NCI-H1436 (cell line): Measurements from ENCODE around the gene MYCL.
"Not testable (repeated sequence)": the region's sequence is repeated elsewhere in the genome, so short reads cannot be mapped to it uniquely, and the experiment has no call there.

Experiments used
- DNase-seq: peaks from one replicate; lab custom pipeline; 2025; lab: John Stamatoyannopoulos, UW

MYCL gene

DNA sequence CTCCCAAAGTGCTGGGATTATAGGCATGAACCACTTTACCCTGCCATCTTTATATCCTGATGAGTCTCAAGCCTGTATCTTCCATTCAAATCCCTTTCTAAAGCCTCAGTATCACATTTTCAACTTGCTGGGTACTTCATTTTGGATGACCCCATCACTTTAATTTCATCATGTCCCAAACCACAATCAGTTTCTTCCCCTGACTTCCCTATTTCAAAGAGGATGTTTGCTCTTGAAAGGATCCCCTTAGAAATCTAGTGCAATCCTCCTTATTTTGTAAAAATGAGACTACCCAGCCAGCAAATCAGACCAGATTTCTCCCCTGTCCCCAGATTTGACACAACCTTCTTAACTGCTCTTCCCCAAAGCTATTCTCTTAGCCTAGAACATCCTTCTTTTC is 11.4 kb downstream of the MYCL start:
- no peak for DNase-seq

DNA sequence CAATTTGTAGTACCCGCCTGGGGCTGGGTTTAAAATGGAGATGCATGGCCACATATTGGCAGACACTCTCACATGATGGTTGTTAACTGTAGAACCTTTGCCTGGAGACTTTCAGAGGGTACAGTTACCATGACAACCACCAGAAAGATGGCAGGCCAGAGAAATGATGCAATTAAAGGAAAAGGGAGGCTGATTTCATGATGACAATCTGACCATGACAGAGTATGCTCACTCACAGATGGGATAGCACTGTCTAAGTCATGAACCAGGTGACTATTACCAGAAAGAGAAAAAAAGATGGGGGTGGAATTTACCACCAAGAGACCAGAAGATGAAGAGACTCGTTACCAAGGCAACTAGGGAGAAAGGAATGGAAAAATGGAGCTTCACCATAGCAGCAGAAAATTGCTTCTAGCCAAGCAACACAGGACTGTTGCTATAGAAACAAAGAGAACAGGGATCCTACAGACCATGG is 14.9 kb downstream of the MYCL start:
- DNase-seq = peak; percentile 43

DNA sequence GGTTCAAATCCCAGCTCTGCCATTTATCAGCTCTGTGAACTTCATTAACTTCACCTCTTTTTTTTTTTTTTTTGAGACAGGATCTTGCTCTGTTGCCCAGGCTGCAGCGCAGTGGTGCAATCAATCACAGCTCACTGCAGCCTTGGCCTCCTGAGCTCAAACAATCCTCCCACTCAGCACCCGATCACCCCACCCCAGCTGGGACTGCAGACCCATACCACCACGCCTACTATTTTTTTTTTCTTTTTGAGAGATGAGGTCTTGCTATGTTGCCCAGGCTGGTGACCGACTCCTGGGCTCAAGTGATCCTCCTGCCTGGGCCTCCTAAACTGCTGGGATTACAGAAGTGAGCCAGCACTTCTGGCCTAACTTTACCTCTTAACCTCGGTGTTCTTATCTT is 16.2 kb downstream of the MYCL start:
- no peak for DNase-seq

DNA sequence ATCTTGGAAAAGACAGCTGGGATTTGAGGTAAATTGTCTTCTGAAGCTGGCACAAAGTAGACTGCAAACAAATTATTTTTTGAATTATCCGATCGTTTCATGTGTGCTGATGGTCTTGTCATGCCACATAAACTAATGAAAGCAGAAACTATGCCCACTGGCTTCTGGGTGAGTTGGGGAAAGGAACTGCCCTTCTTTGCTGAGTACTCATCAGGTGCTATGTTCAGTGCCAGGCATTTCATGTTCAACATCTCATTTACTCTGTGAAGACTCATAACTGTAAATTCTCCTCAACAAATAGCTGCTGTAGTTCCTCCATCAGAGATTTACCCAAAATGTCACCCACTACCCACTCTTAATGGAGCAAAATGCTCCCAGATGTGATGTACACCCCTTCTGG is 19.6 kb downstream of the MYCL start:
- DNase-seq = no peak

DNA sequence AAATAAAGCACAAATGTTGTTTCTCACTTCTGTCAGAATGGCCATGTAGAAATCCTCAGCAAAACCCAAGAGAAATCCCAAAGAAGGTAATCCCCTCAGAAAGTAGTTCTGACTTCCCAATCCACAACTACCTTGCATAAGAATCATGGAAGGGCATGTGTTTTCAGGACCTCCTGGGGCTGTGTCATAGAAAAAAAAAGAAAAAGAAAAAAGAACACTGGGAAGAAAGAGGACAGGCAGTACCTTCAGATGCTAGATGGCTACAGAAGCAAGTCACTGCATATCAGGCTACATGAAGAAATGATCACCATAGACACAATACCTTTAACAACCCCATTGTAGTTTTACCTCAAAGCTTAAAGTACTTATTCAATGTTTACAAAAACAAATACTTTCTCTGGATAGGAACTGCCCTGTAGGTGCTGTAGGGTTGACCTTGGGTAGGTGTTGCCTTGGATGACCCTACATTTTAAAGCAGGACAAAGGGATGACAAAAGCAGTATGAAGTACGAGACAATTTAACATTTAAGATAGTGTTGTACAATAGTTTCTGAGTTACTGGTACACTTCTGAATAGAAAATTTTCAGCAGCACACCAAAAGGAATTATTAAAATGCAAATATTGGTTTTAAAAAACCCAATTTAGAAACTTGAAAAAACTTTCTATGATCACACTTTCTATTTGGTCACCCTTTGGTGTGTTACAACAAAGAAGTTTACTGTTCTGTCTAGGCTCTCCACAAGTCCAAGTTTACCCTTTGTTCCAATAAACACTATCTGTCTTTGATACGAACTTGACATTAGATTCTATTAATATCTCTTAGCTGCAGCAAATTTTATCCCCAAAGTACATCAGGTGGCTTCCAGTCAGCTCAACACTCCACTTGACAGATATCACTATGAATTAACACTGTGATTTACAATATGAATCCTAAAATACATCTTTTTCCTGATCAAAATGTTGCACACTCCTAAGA is 23.4 kb downstream of the MYCL start:
- no peak for DNase-seq

DNA sequence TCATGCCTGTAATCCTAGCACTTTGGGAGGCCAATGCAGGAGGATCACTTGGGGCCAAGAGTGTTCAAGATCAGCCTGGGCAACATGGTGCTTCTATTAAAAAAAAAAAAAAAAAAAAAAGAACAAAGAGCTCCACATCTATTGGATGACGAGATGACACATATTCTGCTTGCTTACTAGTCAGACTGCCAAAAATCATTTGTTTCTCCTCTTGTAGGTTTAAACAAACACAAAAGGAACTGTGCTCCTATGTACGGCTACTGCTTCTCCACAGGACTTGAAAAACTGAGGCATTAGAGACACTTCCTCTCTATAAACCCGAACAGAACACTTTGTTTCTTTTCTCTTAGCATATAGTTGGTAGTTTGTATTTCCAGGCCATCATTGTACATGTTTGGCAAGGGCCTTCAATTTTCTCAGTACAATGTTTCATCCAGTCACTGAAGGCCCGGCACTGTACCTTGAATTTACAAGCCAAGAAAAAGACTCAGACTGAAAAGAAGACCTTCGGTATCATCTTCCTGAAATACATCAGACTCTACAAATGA is 24.4 kb downstream of the MYCL start:
- DNase-seq = no peak

DNA sequence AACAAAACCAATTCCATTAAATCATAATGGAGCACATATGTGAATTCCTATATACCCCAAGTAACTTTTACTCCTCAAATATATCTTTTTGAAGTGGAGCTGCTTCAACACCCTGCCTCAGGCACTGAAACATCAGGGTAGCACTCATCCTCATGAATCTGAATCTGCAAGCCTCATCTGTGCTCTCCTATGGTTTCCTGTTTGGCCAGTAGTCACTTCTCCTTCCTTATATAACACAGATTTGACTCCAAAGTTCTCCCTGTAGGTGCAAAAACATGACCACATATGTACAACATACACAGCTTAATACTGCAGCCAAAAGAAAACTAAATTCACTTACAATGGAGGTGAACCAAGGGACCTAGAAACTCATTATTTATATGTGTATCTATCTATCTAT is 25.6 kb downstream of the MYCL start:
- DNase-seq = no peak

DNA sequence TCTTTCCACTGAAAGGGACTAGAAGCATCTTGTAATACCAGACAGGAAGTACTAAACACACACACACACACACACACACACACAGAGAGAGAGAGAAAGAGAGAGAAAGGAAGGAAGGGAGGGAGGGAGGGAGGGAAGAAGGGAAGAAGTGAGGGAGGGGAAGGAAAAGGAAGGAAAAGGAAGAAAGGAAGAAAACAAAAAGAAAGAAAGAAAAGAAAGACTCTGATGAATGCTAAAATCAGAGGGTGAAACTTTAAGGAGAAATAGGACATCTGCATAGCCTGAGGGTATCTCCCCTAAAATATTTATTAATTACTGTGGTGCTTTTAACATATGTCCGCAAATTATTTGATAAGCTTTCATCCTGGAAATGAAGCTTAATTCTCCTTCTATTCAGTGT is 29.0 kb downstream of the MYCL start:
- no peak for DNase-seq

DNA sequence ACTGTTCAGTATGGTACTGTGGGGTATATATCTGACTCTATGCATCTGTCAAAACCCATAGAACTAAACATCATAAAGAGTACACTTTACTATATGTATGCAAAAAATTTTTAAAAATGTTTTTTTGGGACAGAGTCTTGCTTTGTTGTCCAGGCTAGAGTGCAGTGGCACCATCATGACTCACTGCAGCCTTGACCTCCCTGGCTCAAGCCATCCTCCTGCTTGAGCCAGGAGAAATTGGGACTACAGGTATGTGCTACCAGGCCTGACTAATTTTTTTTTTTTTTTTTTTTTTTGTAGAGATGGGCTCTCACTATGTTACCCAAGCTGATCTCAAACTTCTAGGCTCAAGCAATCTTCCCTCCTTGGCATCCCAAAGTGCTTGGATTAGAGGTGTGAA is 29.9 kb downstream of the MYCL start:
- DNase-seq = no peak

DNA sequence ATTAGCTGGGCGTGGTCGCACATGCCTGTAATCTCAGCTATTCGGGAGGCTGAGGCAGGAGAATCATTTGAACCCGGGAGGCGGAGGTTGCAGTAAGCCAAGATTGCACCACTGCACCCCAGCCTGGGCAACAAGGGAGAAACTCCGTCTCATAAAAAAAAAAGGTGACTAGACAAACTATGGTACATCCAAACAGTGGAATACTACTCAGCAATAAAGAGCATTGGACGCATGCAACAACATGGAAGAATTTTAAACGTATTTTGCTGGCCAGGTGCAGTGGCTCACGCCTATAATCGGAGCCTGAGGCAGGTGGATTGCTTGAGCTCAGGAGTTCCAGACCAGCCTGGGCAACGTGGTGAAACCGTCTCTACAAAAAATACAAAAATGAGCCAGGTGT is 30.7 kb downstream of the MYCL start:
- not testable (repeated sequence) for DNase-seq

DNA sequence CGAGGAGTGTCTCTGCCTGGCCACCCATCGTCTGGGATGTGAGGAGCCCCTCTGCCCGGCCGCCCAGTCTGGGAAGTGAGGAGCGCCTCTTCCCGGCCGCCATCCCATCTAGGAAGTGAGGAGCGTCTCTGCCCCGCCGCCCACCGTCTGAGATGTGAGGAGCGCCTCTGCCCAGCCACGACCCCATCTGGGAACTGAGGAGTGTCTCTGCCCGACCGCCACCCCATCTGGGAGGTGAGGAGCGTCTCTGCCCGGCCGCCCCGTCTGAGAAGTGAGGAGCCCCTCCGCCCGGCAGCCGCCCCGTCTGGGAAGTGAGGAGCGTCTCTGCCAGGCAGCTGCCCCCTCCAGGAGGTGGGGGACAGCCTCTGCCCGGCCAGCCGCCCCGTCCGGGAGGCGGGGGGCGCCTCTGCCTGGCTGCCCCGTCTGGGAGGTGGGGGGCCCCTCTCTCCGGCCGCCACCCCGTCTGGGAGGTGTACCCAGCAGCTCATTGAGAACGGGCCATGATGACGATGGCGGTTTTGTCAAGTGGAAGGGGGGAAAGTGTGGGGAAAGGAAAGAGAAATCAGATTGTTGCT is 32.1 kb downstream of the MYCL start:
- not testable (repeated sequence) for DNase-seq

DNA sequence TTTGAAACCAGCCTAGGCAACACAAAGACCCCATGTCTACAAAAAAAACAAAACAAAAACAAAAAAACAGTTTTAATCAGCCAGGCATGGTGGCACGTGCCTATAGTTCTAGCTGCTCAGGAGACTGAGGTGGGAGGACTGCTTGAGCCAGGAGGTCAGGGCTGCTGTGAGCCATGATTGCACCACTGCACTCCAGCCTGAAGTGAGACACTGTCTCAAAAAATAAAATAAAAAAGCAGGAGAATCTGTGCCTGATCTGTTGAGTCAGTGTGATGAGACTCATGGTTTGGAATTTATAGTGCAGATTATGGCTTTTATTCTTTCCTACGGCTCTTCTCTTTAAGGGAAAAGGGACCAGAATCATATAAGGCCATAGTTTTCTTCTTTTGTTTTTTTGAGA is 35.0 kb downstream of the MYCL start:
- no peak for DNase-seq

DNA sequence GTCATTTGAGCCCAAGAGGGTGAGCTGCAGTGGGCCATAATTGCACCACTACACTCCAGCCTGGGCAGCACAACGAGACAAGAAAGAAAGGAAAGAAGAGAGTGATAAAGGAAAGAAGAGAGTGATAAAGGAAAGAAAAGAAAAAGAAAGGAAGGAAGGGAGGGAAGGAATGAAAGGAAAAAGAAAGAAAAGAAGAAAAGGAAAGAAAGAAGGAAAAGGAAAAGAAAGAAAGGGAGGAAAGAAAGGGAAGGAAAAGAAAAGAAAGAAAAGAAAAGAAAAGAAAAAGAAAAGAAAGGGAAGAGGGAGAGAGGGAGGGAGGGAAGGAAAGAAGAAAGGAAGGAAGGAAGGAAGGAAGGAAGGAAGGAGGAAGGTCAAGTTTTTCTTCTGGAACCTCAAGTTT is 36.0 kb downstream of the MYCL start:
- DNase-seq = no peak

DNA sequence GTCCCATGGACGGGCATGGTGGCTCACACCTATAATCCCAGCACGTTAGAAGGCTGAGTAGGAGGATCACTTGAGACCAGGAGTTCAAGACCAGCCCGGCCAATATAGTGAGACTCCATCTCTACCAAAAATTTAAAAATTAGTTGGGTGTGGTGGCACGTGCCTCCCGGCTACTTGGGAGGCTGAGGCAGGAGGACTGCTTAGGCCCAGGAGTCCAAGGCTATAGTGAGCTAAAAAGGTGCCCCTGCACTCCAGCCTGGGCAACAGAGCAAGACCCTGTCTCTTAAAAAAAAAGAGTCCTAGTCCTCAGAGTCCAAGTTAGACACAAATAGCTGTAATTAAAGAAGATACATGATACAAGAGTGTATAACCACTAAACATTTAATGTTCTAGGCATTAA is 38.5 kb downstream of the MYCL start:
- DNase-seq = no peak

DNA sequence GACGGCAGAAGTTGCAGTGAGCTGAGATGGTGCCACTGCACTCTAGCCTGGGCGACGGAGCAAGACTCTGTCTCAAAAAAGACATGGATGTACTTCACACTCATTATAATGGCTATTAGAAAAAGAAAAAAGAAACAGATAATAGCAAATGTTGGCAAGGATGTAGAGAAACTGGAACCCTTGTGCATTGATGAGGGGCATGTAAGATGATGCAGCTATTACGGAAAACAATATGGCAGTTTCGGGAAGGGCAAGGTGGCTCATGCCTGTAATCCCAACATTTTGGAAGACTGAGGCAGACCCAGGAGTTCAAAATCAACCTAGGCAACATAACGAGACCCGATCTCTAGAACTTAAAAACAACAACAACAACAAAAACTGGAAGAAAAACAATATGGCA is 40.7 kb downstream of the MYCL start:
- DNase-seq = no peak

DNA sequence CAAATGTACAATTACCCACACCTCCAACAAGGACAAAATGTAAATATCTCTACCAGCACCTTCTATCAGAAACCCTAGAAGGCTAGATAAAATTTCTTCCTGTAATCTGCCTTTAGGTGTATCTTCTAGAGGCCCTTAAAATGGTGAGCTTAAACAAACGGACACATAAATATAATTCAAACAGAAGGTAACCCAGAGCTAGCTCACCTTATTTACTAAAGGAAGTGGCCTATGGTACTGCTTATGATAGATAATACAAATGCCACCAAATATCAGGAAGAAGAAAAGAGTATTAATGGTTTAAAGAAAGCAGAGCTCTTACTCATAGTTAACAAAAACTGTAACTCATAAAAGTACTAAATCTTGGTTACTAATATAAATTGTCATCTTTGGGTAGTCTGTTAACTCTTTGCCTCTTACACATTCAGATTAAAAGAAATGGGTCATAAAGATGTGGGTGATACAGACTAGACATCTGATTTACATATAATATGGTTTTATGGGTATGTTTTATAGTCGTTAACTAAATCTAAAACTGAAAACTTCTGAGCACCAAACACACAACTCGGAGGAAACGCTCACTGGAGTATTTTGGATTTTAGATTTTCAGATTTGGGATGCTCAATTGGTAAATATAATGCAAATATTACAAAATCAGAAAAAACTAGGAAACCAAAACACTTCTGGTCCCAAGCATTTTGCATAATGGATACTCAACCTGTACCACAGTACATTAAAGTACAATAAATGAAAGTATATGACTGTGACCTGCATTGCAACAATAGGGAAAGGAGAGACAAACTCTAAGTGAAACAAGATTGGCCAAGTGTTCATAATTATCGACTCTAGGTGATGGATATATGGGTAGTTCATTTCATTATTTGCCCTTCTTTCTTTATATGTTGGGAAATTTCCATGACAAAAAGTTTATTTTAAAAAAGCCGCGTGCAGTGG is 41.6 kb downstream of the MYCL start:
- DNase-seq = no peak

DNA sequence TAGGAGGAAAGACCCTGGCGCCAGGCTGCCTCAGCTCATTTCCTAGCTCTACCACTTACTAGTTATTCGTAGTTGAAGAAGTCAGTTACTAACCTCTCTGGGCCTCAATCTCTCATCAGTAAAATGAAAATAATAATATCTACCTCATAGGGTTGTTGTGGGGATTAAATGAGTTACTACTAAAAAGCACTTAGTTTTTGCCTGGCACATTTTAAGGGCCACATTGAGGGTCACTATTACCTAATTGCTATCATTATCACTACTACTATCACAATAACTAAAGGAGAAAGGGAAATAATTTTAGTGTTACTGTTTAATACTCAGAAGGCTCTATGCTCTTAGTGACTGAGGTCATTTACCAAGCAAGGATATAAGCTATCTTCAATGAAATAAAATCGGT is 43.4 kb downstream of the MYCL start:
- no peak for DNase-seq

DNA sequence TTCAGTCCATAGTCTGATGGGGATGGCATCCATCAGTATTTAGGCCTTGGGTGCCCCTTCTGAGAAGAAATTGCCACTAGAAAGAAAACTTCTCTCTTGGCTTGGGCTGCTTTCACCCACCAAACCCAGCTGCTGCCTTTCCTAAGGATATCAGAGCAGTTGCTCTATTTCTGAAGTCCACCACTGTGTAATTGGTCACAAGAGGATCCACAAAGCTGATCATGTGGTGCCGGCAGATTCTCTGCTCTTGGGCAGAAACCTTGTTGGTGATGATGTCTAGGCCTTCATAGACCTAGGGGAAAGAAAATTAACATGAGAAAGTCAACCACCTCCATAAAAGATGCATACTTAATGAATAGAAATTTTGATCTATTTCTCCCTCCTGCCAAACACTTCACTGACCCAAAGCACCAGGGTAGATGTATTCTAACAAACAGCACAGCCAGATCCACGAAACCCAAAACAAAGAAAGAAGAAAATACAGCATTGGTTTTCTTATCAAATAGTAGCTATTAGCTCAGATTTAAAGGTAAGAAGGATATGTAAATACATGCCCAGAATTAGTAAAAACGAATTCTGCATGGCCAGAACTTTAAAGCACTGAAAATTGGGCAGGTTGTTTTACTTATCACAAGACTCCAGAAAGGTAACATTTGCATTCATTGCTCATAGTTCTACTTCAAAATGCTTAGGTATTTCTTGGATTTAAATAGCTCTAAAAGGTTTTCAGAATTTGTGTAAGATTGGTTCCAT is 44.4 kb downstream of the MYCL start:
- DNase-seq = no peak

DNA sequence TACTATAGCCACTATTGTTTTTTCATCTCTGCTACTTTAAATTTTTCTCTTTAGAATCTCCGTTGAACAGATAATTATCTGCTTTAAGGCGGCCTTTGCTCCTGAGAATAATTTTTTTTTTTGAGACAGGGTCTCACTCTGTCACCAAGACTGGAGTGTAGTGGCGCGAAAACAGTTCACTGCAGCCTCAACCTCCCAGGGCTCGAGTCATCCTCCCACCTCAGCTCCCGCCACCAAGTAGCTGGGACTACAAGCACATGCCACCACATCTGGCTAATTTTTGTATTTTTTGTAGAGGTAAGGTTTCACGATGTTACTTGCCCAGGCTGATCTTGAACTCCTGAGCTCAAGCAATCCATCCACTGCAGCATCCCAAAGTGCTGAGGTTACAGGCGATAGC is 47.0 kb downstream of the MYCL start:
- no peak for DNase-seq

DNA sequence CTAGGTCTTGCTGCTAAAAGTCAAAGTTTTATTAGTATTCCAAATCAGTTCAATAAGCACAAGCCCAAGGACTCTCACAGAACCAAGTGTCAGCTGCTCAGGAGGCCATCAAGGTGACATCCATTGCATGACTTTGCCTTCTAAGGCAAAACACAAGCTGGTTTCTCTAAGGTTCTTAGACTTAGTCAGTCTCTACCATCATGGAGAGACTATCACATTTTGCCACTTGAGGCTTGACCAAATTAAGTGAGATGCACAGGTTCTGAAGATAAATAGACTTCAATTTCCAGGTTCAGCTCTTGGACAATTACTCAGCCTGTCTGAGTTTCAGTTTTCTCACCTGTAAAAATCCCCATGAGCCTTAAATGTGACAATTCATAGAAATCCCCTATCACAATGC is 47.4 kb downstream of the MYCL start:
- DNase-seq = no peak

DNA sequence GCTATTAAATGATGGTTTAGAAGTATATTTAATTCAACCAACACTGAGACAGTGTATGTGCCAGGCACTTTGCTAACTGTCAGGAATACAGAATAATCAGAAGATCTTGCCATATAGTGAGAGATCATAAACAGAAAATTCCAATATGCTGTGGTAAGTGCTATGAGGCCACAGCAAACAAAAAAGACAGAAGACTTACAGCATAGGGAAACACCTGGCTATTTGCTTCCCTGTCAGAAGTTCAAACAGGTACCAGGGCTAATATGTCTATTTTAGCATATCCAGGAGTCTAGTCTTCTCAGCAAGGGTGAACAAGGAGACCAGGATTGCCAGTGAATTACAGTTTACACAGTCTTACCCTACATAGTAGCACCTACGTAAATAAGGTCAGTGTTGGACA is 48.8 kb downstream of the MYCL start:
- DNase-seq = no peak
